ENCODE data around the gene PCDHA10. TPM values are rescaled to one million over a fixed set of nuclear protein-coding genes. Genes with fewer than 3 reads are reported as not detected.

PCDHA10 gene
- total and polyA plus RNA-seq, 4 donors: 1.1 to 10.8 (median 3.6) TPM

DNA sequence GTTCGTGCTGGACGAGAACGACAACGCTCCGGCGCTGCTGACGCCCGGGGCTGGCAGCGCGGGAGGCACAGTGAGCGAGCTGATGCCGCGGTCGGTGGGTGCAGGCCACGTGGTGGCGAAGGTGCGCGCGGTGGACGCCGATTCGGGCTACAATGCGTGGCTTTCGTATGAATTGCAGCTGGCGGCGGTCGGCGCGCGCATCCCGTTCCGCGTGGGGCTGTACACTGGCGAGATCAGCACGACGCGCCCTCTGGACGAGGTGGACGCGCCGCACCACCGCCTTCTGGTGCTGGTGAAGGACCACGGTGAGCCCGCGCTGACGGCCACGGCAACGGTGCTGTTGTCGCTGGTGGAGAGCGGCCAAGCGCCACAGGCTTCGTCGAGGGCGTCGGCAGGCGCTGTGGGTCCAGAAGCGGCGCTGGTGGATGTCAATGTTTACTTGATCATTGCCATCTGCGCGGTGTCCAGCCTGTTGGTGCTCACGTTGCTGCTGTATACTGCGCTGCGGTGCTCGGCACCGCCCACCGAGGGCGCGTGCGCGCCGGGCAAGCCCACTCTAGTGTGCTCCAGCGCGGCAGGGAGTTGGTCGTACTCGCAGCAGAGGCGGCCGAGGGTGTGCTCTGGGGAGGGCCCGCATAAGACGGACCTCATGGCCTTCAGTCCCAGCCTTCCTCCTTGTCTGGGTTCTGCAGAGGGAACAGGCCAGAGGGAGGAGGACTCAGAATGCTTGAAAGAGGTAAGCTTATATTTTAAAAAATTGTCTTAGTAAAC, 28.4 kb downstream of the PCDHA10 start:
- H3K9me3 ChIP-seq (ENCODE audit: control insufficient read depth, insufficient read depth, low read length): peaks cover 20% of the 10 kb centered on the region
- no peaks in the 10 kb centered on the region for H3K27me3 ChIP-seq (ENCODE audit: control insufficient read depth, insufficient read depth, low read length)
- H3K4me1 ChIP-seq (ENCODE audit: control insufficient read depth, insufficient read depth, low read length): peaks cover 7% of the 10 kb centered on the region
- 33% methylated on average over 79 of the region's 79 CpGs for WGBS (ENCODE audit: insufficient coverage)
- no peak for DNase-seq (ENCODE audit: low read depth in 4 of 6, low spot score in 6 of 6)
- H3K27ac ChIP-seq (ENCODE audit: low read depth, low read length): no peak overlapping the region
- H3K4me3 ChIP-seq (ENCODE audit: low read depth, low read length): no peak overlapping the region
- peaks cover 11% of the 10 kb centered on the region for H3K36me3 ChIP-seq (ENCODE audit: control insufficient read depth, insufficient read depth, low read length)

DNA sequence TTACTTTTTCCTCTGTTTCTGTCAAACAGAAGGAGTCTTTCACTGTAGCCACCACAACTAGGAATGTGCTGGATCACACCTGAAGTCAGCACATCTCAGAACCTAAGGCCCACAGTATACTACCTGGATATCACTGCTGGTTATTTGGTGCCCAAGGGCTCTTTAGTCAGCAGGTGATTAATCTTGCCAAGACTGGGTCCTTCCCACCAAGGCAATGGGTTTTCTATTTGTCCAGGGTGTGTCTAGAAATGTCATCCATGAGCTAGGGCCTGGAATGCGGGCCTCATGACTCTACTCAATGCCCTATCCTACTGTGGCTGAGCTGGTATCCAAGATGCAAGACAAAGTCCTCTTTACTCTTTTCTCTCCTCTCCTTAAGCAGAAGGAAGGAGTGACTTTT, 60.6 kb downstream of the PCDHA10 start:
- Histone ChIP-seq H3K27ac (ENCODE audit: low read depth, low read length) (no peak overlapping the region), H3K4me1 (ENCODE audit: control insufficient read depth, insufficient read depth, low read length) (no peaks in the 10 kb centered on the region), H3K27me3 (ENCODE audit: control insufficient read depth, insufficient read depth, low read length) (no peaks in the 10 kb centered on the region), H3K36me3 (ENCODE audit: control insufficient read depth, insufficient read depth, low read length) (no peaks in the 10 kb centered on the region), H3K9me3 (ENCODE audit: control insufficient read depth, insufficient read depth, low read length) (peaks cover 1% of the 10 kb centered on the region), H3K4me3 (ENCODE audit: low read depth, low read length) (no peak overlapping the region)
- DNase-seq (ENCODE audit: low read depth in 4 of 6, low spot score in 6 of 6): no peak
- WGBS (ENCODE audit: insufficient coverage): no CpG with 5 or more reads among the region's 1 CpG

Other genes with a start within 250 kb of the PCDHA10 start
- 10 to 100 TPM; 38.3 to 42.4 TPM for gene CD14, start 222.7 kb upstream of the PCDHA10 start, total RNA-seq
- 10 to 100 TPM in 1 of 2 donors, 1 to 10 TPM in 1; 7.9 to 11.3 TPM for gene CD14, start 222.7 kb upstream of the PCDHA10 start, polyA plus RNA-seq (ENCODE audit: insufficient read length in 2 of 2)
- 1 to 10 TPM; 6.7 to 9.3 TPM for gene TMCO6, start 216.4 kb upstream of the PCDHA10 start, total RNA-seq
- 10 to 100 TPM; 11.6 to 16.2 TPM for gene TMCO6, start 216.4 kb upstream of the PCDHA10 start, polyA plus RNA-seq (ENCODE audit: insufficient read length in 2 of 2)
- 10 to 100 TPM; 43.1 to 86.1 TPM for gene NDUFA2, start 208.3 kb upstream of the PCDHA10 start, total RNA-seq
- 10 to 100 TPM; 95.1 to 96.2 TPM for gene NDUFA2, start 208.3 kb upstream of the PCDHA10 start, polyA plus RNA-seq (ENCODE audit: insufficient read length in 2 of 2)
- gene IK, start 208.1 kb upstream of the PCDHA10 start, total RNA-seq: 100 to 1,000 TPM in 1 of 2 donors, 10 to 100 TPM in 1; 62.7 to 119 TPM
- 100 to 1,000 TPM; 141 to 149 TPM for gene IK, start 208.1 kb upstream of the PCDHA10 start, polyA plus RNA-seq (ENCODE audit: insufficient read length in 2 of 2)
- 10 to 100 TPM in 1 of 2 donors, 1 to 10 TPM in 1; 9.4 to 11.7 TPM for gene WDR55, start 191.0 kb upstream of the PCDHA10 start, total RNA-seq
- gene WDR55, start 191.0 kb upstream of the PCDHA10 start, polyA plus RNA-seq (ENCODE audit: insufficient read length in 2 of 2): 10 to 100 TPM; 15.9 to 22.1 TPM
- gene DND1, start 182.3 kb upstream of the PCDHA10 start, total RNA-seq: under 1 TPM; 0.40 to 0.72 TPM
- gene DND1, start 182.3 kb upstream of the PCDHA10 start, polyA plus RNA-seq (ENCODE audit: insufficient read length in 2 of 2): 1 to 10 TPM in 1 of 2 donors, not detected in 1; 2.4 TPM
- 10 to 100 TPM; 51.4 to 65.1 TPM for gene HARS1, start 164.5 kb upstream of the PCDHA10 start, total RNA-seq
- 100 to 1,000 TPM in 1 of 2 donors, 10 to 100 TPM in 1; 86.3 to 100 TPM for gene HARS1, start 164.5 kb upstream of the PCDHA10 start, polyA plus RNA-seq (ENCODE audit: insufficient read length in 2 of 2)
- gene HARS2, start 164.4 kb upstream of the PCDHA10 start, total RNA-seq: 10 to 100 TPM; 24.7 to 36.6 TPM
- 10 to 100 TPM; 36.9 to 45.9 TPM for gene HARS2, start 164.4 kb upstream of the PCDHA10 start, polyA plus RNA-seq (ENCODE audit: insufficient read length in 2 of 2)
- gene ZMAT2, start 155.4 kb upstream of the PCDHA10 start, total RNA-seq: 100 to 1,000 TPM in 1 of 2 donors, 10 to 100 TPM in 1; 36.5 to 102 TPM
- gene ZMAT2, start 155.4 kb upstream of the PCDHA10 start, polyA plus RNA-seq (ENCODE audit: insufficient read length in 2 of 2): 100 to 1,000 TPM; 103 to 109 TPM
- gene PCDHA1, start 69.8 kb upstream of the PCDHA10 start, total RNA-seq: 1 to 10 TPM; 1.0 to 4.5 TPM
- gene PCDHA1, start 69.8 kb upstream of the PCDHA10 start, polyA plus RNA-seq (ENCODE audit: insufficient read length in 2 of 2): 1 to 10 TPM; 6.5 to 9.7 TPM
- 1 to 10 TPM in 1 of 2 donors, under 1 TPM in 1; 0.99 to 3.3 TPM for gene PCDHA2, start 61.0 kb upstream of the PCDHA10 start, total RNA-seq
- 1 to 10 TPM; 4.6 to 5.7 TPM for gene PCDHA2, start 61.0 kb upstream of the PCDHA10 start, polyA plus RNA-seq (ENCODE audit: insufficient read length in 2 of 2)
- gene PCDHA3, start 54.8 kb upstream of the PCDHA10 start, total RNA-seq: 1 to 10 TPM; 2.1 to 8.3 TPM
- gene PCDHA3, start 54.8 kb upstream of the PCDHA10 start, polyA plus RNA-seq (ENCODE audit: insufficient read length in 2 of 2): 10 to 100 TPM in 1 of 2 donors, 1 to 10 TPM in 1; 9.5 to 13.2 TPM
- gene PCDHA4, start 48.8 kb upstream of the PCDHA10 start, total RNA-seq: 1 to 10 TPM; 3.2 to 8.6 TPM
- gene PCDHA4, start 48.8 kb upstream of the PCDHA10 start, polyA plus RNA-seq (ENCODE audit: insufficient read length in 2 of 2): 1 to 10 TPM; 5.9 to 8.7 TPM
- 1 to 10 TPM; 1.4 to 3.0 TPM for gene PCDHA5, start 34.3 kb upstream of the PCDHA10 start, total RNA-seq
- gene PCDHA5, start 34.3 kb upstream of the PCDHA10 start, polyA plus RNA-seq (ENCODE audit: insufficient read length in 2 of 2): 1 to 10 TPM; 3.7 to 4.4 TPM
- gene PCDHA6, start 27.9 kb upstream of the PCDHA10 start, total RNA-seq: 1 to 10 TPM; 3.0 to 6.9 TPM
- gene PCDHA6, start 27.9 kb upstream of the PCDHA10 start, polyA plus RNA-seq (ENCODE audit: insufficient read length in 2 of 2): 10 to 100 TPM; 12.8 to 12.9 TPM
- 1 to 10 TPM; 1.8 to 4.8 TPM for gene PCDHA7, start 21.6 kb upstream of the PCDHA10 start, total RNA-seq
- gene PCDHA7, start 21.6 kb upstream of the PCDHA10 start, polyA plus RNA-seq (ENCODE audit: insufficient read length in 2 of 2): 1 to 10 TPM; 6.2 to 6.4 TPM
- 1 to 10 TPM in 1 of 2 donors, under 1 TPM in 1; 0.99 to 2.2 TPM for gene PCDHA8, start 14.7 kb upstream of the PCDHA10 start, total RNA-seq
- gene PCDHA8, start 14.7 kb upstream of the PCDHA10 start, polyA plus RNA-seq (ENCODE audit: insufficient read length in 2 of 2): 1 to 10 TPM in 1 of 2 donors, under 1 TPM in 1; 0.63 to 4.3 TPM
- 1 to 10 TPM; 1.2 to 4.1 TPM for gene PCDHA9, start 7.5 kb upstream of the PCDHA10 start, total RNA-seq
- 1 to 10 TPM in 1 of 2 donors, under 1 TPM in 1; 0.11 to 3.5 TPM for gene PCDHA9, start 7.5 kb upstream of the PCDHA10 start, polyA plus RNA-seq (ENCODE audit: insufficient read length in 2 of 2)
- 10 to 100 TPM in 1 of 2 donors, 1 to 10 TPM in 1; 3.0 to 10.8 TPM for gene PCDHA11, start 13.1 kb downstream of the PCDHA10 start, total RNA-seq
- gene PCDHA11, start 13.1 kb downstream of the PCDHA10 start, polyA plus RNA-seq (ENCODE audit: insufficient read length in 2 of 2): 10 to 100 TPM; 10.6 to 13.0 TPM
- 1 to 10 TPM; 2.5 to 3.8 TPM for gene PCDHA12, start 19.4 kb downstream of the PCDHA10 start, total RNA-seq
- 1 to 10 TPM; 3.4 to 4.8 TPM for gene PCDHA12, start 19.4 kb downstream of the PCDHA10 start, polyA plus RNA-seq (ENCODE audit: insufficient read length in 2 of 2)
- 10 to 100 TPM in 1 of 2 donors, 1 to 10 TPM in 1; 1.9 to 12.4 TPM for gene PCDHA13, start 26.2 kb downstream of the PCDHA10 start, total RNA-seq
- gene PCDHA13, start 26.2 kb downstream of the PCDHA10 start, polyA plus RNA-seq (ENCODE audit: insufficient read length in 2 of 2): 1 to 10 TPM; 3.6 to 5.7 TPM
- gene PCDHAC1, start 70.4 kb downstream of the PCDHA10 start, total RNA-seq: 10 to 100 TPM in 1 of 2 donors, 1 to 10 TPM in 1; 3.3 to 14.2 TPM
- gene PCDHAC1, start 70.4 kb downstream of the PCDHA10 start, polyA plus RNA-seq (ENCODE audit: insufficient read length in 2 of 2): 1 to 10 TPM; 3.6 to 3.8 TPM
- 10 to 100 TPM in 1 of 2 donors, 1 to 10 TPM in 1; 6.3 to 27.1 TPM for gene PCDHAC2, start 110.6 kb downstream of the PCDHA10 start, total RNA-seq
- 10 to 100 TPM; 13.5 to 14.1 TPM for gene PCDHAC2, start 110.6 kb downstream of the PCDHA10 start, polyA plus RNA-seq (ENCODE audit: insufficient read length in 2 of 2)
- under 1 TPM; 0.06 to 0.20 TPM for gene PCDHB1, start 195.5 kb downstream of the PCDHA10 start, total RNA-seq
- gene PCDHB1, start 195.5 kb downstream of the PCDHA10 start, polyA plus RNA-seq (ENCODE audit: insufficient read length in 2 of 2): under 1 TPM; 0.05 to 0.11 TPM
- gene PCDHB2, start 238.7 kb downstream of the PCDHA10 start, total RNA-seq: 1 to 10 TPM; 5.2 to 5.8 TPM
- 10 to 100 TPM; 10.3 to 10.8 TPM for gene PCDHB2, start 238.7 kb downstream of the PCDHA10 start, polyA plus RNA-seq (ENCODE audit: insufficient read length in 2 of 2)
- 1 to 10 TPM; 2.7 to 5.5 TPM for gene PCDHB3, start 244.6 kb downstream of the PCDHA10 start, total RNA-seq
- 1 to 10 TPM; 2.8 to 4.5 TPM for gene PCDHB3, start 244.6 kb downstream of the PCDHA10 start, polyA plus RNA-seq (ENCODE audit: insufficient read length in 2 of 2)

Measured in spinal cord (tissue), 10 donors.